HUES64 (cell line): Measurements from ENCODE around the gene KREMEN1.

Source experiments
- H3K27ac ChIP-seq: 2 replicates; pipeline ENCODE4 v1.7.0; 2013; ENCODE audit warnings: low read depth, low read length, inconsistent platforms
- H3K27me3 ChIP-seq: 2 replicates; pipeline ENCODE4 v1.6.1; 2013; ENCODE audit warnings: mild to moderate bottlenecking, low read length; ENCODE audit not compliant: insufficient read depth
- H3K36me3 ChIP-seq: 2 replicates; pipeline ENCODE4 v1.6.1; 2013; ENCODE audit warnings: mild to moderate bottlenecking, low read length; ENCODE audit not compliant: insufficient read depth
- H3K4me1 ChIP-seq: 2 replicates; pipeline ENCODE4 v1.6.1; 2013; ENCODE audit warnings: mild to moderate bottlenecking, low read length, moderate library complexity; ENCODE audit not compliant: insufficient read depth
- H3K4me3 ChIP-seq: 2 replicates; pipeline ENCODE4 v1.5.1; 2013; ENCODE audit warnings: mild to moderate bottlenecking, low read length, moderate library complexity
- H3K9ac ChIP-seq: 2 replicates; pipeline ENCODE4 v1.6.1; 2013; ENCODE audit warnings: mild to moderate bottlenecking, low read depth, low read length
- H3K9me3 ChIP-seq: 2 replicates; pipeline ENCODE4 v1.6.1; 2013; ENCODE audit warnings: low read depth, low read length; ENCODE audit not compliant: insufficient read depth
- WGBS: fragments of 150-250, 120-280 bp; methylation state at CpG from one replicate; pipeline ENCODE4 v1.1.7; 2013; ENCODE audit warnings: missing lambda C conversion rate; 5-methylcytosine and 5-hydroxymethylcytosine counted together

KREMEN1 gene

GRCh38 chr22:29207562-29208501, 135.0 kb downstream of the KREMEN1 start:
- 84% methylated on average over 11 of the region's 11 CpGs for WGBS
- Histone ChIP-seq H3K36me3 (no peaks in the 10 kb centered on the region), H3K27me3 (peaks cover 5% of the 10 kb centered on the region), H3K4me3 (no peak overlapping the region), H3K9ac (no peak overlapping the region), H3K27ac (no peak overlapping the region), H3K9me3 (no peaks in the 10 kb centered on the region), H3K4me1 (peaks cover 17% of the 10 kb centered on the region)

GRCh38 chr22:29208502-29208862, 135.6 kb downstream of the KREMEN1 start:
- Histone ChIP-seq H3K27me3 (peaks cover 5% of the 10 kb centered on the region), H3K9ac (no peak overlapping the region), H3K9me3 (no peaks in the 10 kb centered on the region), H3K36me3 (no peaks in the 10 kb centered on the region), H3K4me3 (no peak overlapping the region), H3K27ac (no peak overlapping the region), H3K4me1 (peaks cover 17% of the 10 kb centered on the region)
- 92% methylated on average over 4 of the region's 4 CpGs for WGBS

DNA sequence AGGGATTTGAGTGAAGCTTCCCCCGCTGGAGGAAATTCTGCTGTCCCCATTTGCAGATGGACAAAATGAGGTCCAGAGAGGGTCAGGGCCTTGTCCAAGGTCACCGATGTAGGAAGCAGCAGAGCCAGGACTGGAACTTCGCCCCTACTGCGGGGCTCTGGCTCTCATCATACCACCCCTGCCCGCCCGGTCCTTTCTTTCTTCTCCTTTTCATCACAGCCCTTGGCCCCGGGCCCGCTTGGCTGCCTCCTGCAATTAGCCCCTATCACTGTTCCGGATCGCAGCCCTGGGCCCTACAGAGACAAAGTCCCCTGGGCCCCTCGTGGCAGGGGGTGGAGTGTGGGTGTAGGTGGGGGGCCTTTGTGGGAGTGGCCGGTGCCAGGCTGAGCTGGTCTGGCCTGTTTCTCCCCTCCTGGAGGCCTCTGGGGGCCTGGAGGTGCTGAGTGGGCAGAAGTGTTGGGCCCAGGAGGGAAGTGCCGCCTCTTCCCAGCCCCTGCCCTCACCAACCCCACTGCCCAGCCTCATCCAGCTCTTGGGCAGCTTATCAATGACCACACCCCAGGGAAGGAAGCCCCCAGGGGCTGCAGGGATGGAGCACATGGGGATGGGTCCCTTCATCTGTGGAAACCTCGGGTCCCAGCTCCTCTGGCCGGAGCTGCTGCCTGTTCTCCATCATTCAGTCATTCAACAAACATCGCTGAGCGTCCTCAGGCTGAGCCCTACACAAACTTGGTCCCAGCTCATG, 136.2 kb downstream of the KREMEN1 start:
- H3K27ac ChIP-seq = no peak overlapping the region
- no peak overlapping the region for H3K4me3 ChIP-seq
- no peaks in the 10 kb centered on the region for H3K36me3 ChIP-seq
- WGBS = 92% methylated on average over 17 of the region's 17 CpGs
- H3K4me1 ChIP-seq = peaks cover 15% of the 10 kb centered on the region
- H3K9me3 ChIP-seq = no peaks in the 10 kb centered on the region
- H3K9ac ChIP-seq = no peak overlapping the region
- H3K27me3 ChIP-seq = peaks cover 5% of the 10 kb centered on the region

GRCh38 chr22:29209624-29209929, 136.7 kb downstream of the KREMEN1 start:
- peaks cover 5% of the 10 kb centered on the region for H3K27me3 ChIP-seq
- no peak overlapping the region for H3K4me3 ChIP-seq
- peaks cover 12% of the 10 kb centered on the region for H3K4me1 ChIP-seq
- H3K9me3 ChIP-seq = no peaks in the 10 kb centered on the region
- no peak overlapping the region for H3K27ac ChIP-seq
- H3K9ac ChIP-seq = no peak overlapping the region
- 48% methylated on average over 3 of the region's 3 CpGs for WGBS
- no peaks in the 10 kb centered on the region for H3K36me3 ChIP-seq

DNA sequence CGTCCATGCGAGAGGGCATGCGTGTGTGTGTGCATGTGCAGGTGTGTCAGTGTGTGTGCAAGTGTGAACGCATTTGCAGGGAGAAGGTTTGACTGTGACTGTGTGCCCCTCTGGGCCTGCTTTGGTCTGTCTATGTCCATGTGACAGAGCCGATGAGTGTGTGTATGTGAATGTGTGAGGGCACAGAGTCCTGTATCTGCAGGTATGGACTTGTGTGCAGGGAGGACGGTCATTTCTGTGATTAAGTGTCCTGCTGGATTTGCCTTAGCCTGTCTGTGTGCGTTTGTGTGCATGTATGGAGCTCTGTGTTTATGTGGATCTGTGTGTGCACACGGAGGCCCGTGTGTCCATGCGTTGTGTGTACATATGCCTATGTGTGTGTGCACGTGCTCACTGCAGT, 138.2 kb downstream of the KREMEN1 start:
- Histone ChIP-seq H3K4me1 (peaks cover 12% of the 10 kb centered on the region), H3K27ac (no peak overlapping the region), H3K36me3 (no peaks in the 10 kb centered on the region), H3K4me3 (no peak overlapping the region), H3K9me3 (no peaks in the 10 kb centered on the region), H3K27me3 (0 out of 2 replicates have a peak, but pooled peaks cover 2% of the 10 kb centered on the region), H3K9ac (no peak overlapping the region)
- WGBS = 92% methylated on average over 11 of the region's 11 CpGs

DNA sequence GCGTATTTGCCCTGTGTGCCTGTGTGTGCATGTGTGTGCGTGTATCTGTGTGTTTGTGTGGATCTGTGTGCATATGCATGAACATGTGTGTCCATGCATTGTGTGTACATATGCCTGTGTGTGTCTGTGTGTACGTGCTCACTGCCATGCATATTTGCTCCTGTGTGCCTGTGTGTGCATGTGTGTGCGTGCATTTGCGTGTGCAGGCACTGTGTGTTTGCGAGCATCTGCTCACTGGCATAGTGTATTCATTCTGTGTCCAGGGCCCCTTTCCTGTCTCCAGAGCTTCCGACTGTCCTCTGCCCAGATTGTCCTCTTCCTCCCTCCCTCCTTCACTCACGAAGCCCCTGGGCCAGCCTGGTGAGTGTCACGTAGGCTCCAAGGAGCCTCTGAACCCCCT, 138.6 kb downstream of the KREMEN1 start:
- 94% methylated on average over 9 of the region's 9 CpGs for WGBS
- Histone ChIP-seq H3K9ac (no peak overlapping the region), H3K4me1 (peaks cover 9% of the 10 kb centered on the region), H3K9me3 (no peaks in the 10 kb centered on the region), H3K27me3 (no peaks in the 10 kb centered on the region), H3K27ac (no peak overlapping the region), H3K4me3 (no peak overlapping the region), H3K36me3 (0 out of 2 replicates have a peak, but pooled peaks cover 3% of the 10 kb centered on the region)

- H3K4me1 ChIP-seq = no peaks in the 10 kb centered on the region
- H3K27ac ChIP-seq = no peak overlapping the region
- H3K9me3 ChIP-seq = no peaks in the 10 kb centered on the region
- WGBS = 95% methylated on average over 11 of the region's 11 CpGs
- H3K4me3 ChIP-seq = no peak overlapping the region
- 0 out of 2 replicates have a peak, but pooled peaks cover 4% of the 10 kb centered on the region for H3K36me3 ChIP-seq
- no peak overlapping the region for H3K9ac ChIP-seq
- no peaks in the 10 kb centered on the region for H3K27me3 ChIP-seq
These were observed 139.9 kb downstream of the KREMEN1 start for GRCh38 chr22:29212743-29213142.

- Histone ChIP-seq H3K9me3 (no peaks in the 10 kb centered on the region), H3K4me1 (no peaks in the 10 kb centered on the region), H3K9ac (no peak overlapping the region), H3K27me3 (no peaks in the 10 kb centered on the region), H3K36me3 (0 out of 2 replicates have a peak, but pooled peaks cover 4% of the 10 kb centered on the region), H3K4me3 (no peak overlapping the region), H3K27ac (no peak overlapping the region)
- 88% methylated on average over 9 of the region's 9 CpGs for WGBS
These were observed 140.7 kb downstream of the KREMEN1 start for GRCh38 chr22:29213493-29213892.

DNA sequence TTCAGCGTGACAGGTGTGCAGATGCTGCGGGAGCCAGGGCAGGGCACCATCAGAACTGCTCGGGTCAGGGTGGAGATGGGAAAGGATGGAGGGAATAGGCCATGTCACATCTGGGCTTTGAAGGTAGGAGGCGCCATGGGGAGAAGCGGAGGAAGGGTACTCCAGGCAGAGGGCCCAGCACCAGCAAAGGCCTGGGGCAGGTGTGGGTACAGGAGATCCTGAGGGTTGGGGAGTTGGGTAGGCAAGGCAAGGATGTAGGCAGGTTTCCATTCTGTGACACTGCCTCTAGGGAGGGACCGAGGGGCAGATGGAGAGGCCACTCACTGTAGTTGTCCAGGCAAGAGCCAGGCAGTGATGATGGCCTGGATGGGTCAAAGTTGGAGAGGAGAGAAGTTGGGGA, 141.4 kb downstream of the KREMEN1 start:
- no peak overlapping the region for H3K4me3 ChIP-seq
- H3K36me3 ChIP-seq = 0 out of 2 replicates have a peak, but pooled peaks cover 4% of the 10 kb centered on the region
- H3K27ac ChIP-seq = no peak overlapping the region
- no peaks in the 10 kb centered on the region for H3K4me1 ChIP-seq
- 93% methylated on average over 6 of the region's 6 CpGs for WGBS
- H3K9me3 ChIP-seq = no peaks in the 10 kb centered on the region
- H3K9ac ChIP-seq = no peak overlapping the region
- no peaks in the 10 kb centered on the region for H3K27me3 ChIP-seq

GRCh38 chr22:29215012-29215860, 142.4 kb downstream of the KREMEN1 start:
- no peak overlapping the region for H3K4me3 ChIP-seq

More at GRCh38 chr22:29215012-29215860, 142.4 kb downstream of the KREMEN1 start:
- no peaks in the 10 kb centered on the region for H3K27me3 ChIP-seq
- H3K4me1 ChIP-seq = peaks cover 3% of the 10 kb centered on the region
- no peak overlapping the region for H3K9ac ChIP-seq
- H3K27ac ChIP-seq = no peak overlapping the region
- no peaks in the 10 kb centered on the region for H3K9me3 ChIP-seq
- WGBS = 86% methylated on average over 14 of the region's 14 CpGs
- 0 out of 2 replicates have a peak, but pooled peaks cover 4% of the 10 kb centered on the region for H3K36me3 ChIP-seq
